Omental fat pad (tissue), 4 donors: ENCODE results near the gene AKAP13. TPM values are rescaled to one million over a fixed set of nuclear protein-coding genes. Genes with fewer than 3 reads are reported as not detected.

Source experiments
- ATAC-seq: fragments of 150-250 bp; one replicate; pipeline ENCODE4 v1.9.1; 2016; ENCODE audit warnings: mild to moderate bottlenecking, moderate library complexity; ENCODE audit not compliant: low FRiP score
- DNase-seq: peaks from one replicate; pipeline ENCODE4 v3.0.0-alpha.2; 2019; ENCODE audit warnings: low spot score
- total RNA-seq, 4 donors: library from RNA; depleted of rRNA; stranded (reverse); fragments of >200 nt; gene quantifications; one replicate each; pipeline ENCODE4 v1.1.0, GENCODE V29; 2016
- TF ChIP-seq, protein P1 (sequence below), 3 donors: fragments of 450-650 bp; IDR thresholded peaks; one replicate each; pipeline ENCODE4 v1.5.1; 2016 to 2017; ENCODE audit warnings: antibody characterized with exemption in 3 of 3, mild to moderate bottlenecking in 3 of 3, moderate library complexity in 2 of 3

Gene AKAP13
- total RNA-seq, 4 donors from 2014 or later = 162 to 301 (median 216) TPM

DNA sequence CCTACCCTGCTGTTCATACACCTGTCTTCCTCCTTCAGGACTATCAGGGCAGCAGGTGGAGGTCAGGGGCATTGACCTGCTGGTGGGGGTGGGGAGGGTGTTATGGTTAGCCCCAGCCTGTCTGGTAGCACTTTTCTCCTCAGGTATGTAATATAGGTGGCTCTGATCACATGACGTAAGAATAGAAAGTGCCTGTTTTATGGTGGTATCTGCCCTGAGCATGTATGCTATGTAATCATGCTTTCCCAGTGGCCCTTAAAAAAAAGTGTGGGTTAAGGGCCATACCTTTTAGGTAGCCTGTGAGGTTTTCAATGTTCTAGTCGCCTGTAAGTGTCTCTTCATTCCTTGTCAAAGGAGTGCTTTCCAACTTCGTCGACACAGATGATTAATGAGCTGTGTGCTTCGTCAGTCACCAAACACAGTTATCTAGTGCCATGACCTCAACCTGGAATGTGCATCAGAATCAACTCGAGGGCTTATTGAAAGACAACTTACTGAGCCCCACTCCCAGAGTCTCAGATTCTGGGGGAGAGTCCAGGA, 328.1 kb downstream of the AKAP13 start:
- TF ChIP-seq, protein P1, sequence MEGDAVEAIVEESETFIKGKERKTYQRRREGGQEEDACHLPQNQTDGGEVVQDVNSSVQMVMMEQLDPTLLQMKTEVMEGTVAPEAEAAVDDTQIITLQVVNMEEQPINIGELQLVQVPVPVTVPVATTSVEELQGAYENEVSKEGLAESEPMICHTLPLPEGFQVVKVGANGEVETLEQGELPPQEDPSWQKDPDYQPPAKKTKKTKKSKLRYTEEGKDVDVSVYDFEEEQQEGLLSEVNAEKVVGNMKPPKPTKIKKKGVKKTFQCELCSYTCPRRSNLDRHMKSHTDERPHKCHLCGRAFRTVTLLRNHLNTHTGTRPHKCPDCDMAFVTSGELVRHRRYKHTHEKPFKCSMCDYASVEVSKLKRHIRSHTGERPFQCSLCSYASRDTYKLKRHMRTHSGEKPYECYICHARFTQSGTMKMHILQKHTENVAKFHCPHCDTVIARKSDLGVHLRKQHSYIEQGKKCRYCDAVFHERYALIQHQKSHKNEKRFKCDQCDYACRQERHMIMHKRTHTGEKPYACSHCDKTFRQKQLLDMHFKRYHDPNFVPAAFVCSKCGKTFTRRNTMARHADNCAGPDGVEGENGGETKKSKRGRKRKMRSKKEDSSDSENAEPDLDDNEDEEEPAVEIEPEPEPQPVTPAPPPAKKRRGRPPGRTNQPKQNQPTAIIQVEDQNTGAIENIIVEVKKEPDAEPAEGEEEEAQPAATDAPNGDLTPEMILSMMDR (IDR thresholded peaks at IDR 0.05) = no peak
- no peak for ATAC-seq

DNA sequence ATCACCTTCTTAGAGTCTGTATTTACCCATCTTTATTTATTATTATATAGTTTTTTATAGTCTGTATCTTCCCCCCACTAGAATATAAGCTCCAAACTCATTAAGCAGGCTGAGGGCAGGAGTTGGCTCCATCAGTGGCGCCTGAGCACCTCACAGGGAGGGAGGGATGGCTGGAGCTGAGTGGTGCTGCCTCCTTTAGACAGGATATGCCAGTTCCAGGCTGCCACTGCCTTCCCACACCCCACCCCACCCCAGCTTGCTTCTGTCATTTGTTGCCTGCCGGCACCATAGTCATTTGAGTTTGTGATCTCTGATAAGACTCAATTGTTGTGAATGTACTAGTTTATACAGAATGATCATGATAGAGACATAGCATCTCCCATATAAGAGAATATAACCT, 328.8 kb downstream of the AKAP13 start:
- ATAC-seq = no peak
- TF ChIP-seq, protein P1 (IDR thresholded peaks at IDR 0.05) = no peak
- DNase-seq = no peak

More for the DNA sequence above, 328.1 kb downstream of the AKAP13 start:
- DNase-seq = no peak

DNA sequence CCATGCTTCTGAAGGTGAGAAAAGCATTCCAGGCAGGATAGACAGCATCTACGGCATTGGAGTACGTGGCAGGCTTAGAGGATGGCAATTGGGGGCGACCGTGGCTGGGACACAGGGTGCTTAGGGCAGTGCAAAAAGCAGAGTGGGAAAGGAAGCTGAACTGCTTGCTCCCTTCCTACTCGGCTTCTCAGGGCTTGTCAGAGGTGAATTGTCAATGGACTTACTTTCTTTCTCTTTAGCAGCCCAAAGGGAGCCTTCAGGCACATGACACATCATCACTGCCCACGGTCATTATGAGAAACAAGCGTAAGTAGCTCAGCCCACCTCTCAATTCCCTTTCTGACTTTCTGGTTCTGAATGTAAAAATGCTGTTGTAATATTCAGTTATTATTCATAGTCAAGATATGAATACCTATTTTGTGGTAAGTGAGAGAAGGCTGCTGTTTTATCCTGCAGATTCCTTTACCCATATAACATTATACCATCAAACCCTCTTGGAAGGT, 330.0 kb downstream of the AKAP13 start:
- TF ChIP-seq, protein P1 (IDR thresholded peaks at IDR 0.05) = no peak

DNA sequence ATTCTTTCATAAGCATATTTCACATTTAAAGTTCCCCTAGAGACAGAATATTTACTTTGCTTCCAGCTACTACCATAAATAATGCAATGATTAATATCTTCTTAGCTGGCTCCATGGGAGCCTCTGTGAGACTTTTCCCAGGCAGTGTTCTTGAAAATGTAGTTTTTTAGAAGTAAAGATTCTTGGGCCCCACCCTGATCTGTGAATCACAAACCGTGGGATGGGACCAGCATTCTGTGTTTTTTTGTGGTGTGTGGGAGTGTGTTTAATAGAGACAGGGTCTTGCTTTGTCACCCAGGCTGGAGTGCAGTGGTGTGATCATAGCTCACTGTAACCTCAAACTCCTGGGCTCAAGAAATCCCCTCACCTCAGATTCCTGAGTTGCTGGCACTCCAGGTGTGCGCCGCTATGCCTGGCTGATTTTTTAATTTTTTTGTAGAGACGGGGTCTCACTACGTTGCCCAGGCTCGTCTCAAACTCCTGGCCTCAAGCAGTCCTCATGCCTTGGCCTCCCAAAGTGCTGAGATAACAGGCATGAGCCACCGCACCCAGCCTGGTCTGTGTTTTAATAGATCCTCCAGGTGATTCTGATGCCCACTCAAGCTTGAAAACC, 331.3 kb downstream of the AKAP13 start:
- ATAC-seq (peak; percentile 27), DNase-seq (no peak)
- TF ChIP-seq, protein P1 (IDR thresholded peaks at IDR 0.05) = no peak

More for the DNA sequence above, 330.0 kb downstream of the AKAP13 start:
- ATAC-seq (no peak), DNase-seq (no peak)

DNA sequence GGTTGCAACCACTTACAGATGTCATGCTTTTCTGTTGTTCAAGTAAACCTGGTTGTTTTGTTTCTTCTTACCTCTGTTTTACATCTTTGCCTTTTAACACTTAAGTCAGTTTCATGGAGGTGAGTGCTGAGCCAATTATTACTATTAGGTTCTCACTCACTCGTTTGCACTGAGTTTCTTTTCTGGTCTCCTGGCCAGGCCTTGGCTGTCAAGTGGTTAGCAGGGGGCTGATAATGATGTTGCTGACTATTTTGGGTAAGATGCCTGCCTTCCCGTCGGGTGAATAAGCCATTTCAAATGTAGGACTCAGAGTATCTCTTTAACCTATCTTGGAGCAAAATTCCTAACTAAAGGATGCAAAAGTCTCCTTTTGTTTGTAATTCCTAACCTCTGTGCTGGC, 335.9 kb downstream of the AKAP13 start:
- no peak for ATAC-seq
- TF ChIP-seq, protein P1 (IDR thresholded peaks at IDR 0.05) = no peak
- DNase-seq = no peak

DNA sequence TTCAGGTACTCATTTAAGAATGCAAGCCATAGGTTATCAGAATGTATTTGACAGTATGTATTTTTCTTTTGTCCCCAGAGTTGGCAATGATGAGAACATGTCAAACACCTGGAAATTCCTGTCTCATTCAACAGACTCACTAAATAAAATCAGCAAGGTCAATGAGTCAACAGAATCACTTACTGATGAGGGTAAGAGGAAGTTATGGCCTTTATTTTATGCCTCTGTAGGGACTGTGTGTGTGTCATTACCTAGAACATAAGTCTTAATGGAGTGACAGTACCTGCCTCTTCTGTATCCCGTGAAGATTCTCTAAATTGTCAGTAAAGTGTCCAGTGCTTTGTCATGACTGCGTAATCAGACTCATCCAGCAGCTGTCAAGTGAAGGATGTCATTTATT, 336.8 kb downstream of the AKAP13 start:
- TF ChIP-seq, protein P1 (IDR thresholded peaks at IDR 0.05) = no peak
- DNase-seq = no peak
- no peak for ATAC-seq
